HuH-7.5 (cell line): Measurements from ENCODE around the gene HOXA6.

ENCODE experiments used
- DNase-seq: peaks from one replicate; pipeline ENCODE4 v3.0.0; 2011; ENCODE audit warnings: low spot score

Gene HOXA6

GRCh38 chr7:27184337-27185012 lies 36.9 kb upstream of the HOXA6 start:
- DNase-seq: peak; percentile 71

GRCh38 chr7:27183682-27184336 lies 36.2 kb upstream of the HOXA6 start:
- peak; percentile 76 for DNase-seq

- DNase-seq: peak; percentile 71
Observed at GRCh38 chr7:27182861-27183681, 35.5 kb upstream of the HOXA6 start.

- no peak for DNase-seq
Observed at GRCh38 chr7:27182285-27182841, 34.8 kb upstream of the HOXA6 start.

- no peak for DNase-seq
Observed at GRCh38 chr7:27181795-27182275, 34.3 kb upstream of the HOXA6 start.

- no peak for DNase-seq
Observed at GRCh38 chr7:27180431-27181420, 33.2 kb upstream of the HOXA6 start.

- peak; percentile 95 for DNase-seq
Observed at GRCh38 chr7:27179503-27180430, 32.2 kb upstream of the HOXA6 start.

GRCh38 chr7:27179030-27179429 lies 31.5 kb upstream of the HOXA6 start:
- no peak for DNase-seq

GRCh38 chr7:27178366-27178765 lies 30.8 kb upstream of the HOXA6 start:
- DNase-seq: no peak

GRCh38 chr7:27177795-27178320 lies 30.3 kb upstream of the HOXA6 start:
- no peak for DNase-seq

GRCh38 chr7:27176962-27177794 lies 29.6 kb upstream of the HOXA6 start:
- no peak for DNase-seq

- DNase-seq: no peak
Observed at GRCh38 chr7:27176524-27176845, 28.9 kb upstream of the HOXA6 start.

- DNase-seq: no peak
Observed at GRCh38 chr7:27175626-27176523, 28.3 kb upstream of the HOXA6 start.

GRCh38 chr7:27174874-27175625 lies 27.5 kb upstream of the HOXA6 start:
- DNase-seq: no peak

- DNase-seq: no peak
Observed at GRCh38 chr7:27173956-27174873, 26.6 kb upstream of the HOXA6 start, which contains the start of gene HOXA10. Gene HOXA10, minus strand, starts transcription at chr7:27174320. Its CDS starts 14 bp downstream, at chr7:27174306.

- peak; percentile 64 for DNase-seq
Observed at GRCh38 chr7:27173511-27173955, 26.0 kb upstream of the HOXA6 start.
